Liver (tissue), 9 donors: Measurements from ENCODE around the gene ZNF316. TPM values are rescaled to one million over a fixed set of nuclear protein-coding genes. Genes with fewer than 3 reads are reported as not detected.
"Not testable (repeated sequence)": the region's sequence is repeated elsewhere in the genome, so short reads cannot be mapped to it uniquely, and the experiment has no call there.

Source experiments
- DNase-seq: peaks from one replicate; pipeline ENCODE4 v3.0.0-alpha.2; 2017; ENCODE audit warnings: low spot score
- H3K27ac ChIP-seq, 2 donors: one replicate each; pipeline ENCODE4 v1.7.0; 2013; ENCODE audit warnings: inconsistent platforms in 2 of 2, low read length in 2 of 2, control low read depth in 1 of 2, low read depth in 1 of 2, mild to moderate bottlenecking in 1 of 2
- H3K27me3 ChIP-seq, 4 donors: one replicate each; pipeline versions ENCODE4 v1.6.1 to v1.7.0; 2013; ENCODE audit warnings: low read length in 3 of 4, inconsistent platforms in 1 of 4, mild to moderate bottlenecking in 1 of 4, moderate library complexity in 1 of 4; ENCODE audit not compliant: control insufficient read depth in 4 of 4, insufficient read depth in 4 of 4
- H3K36me3 ChIP-seq, 4 donors: one replicate each; pipeline versions ENCODE4 v1.6.1 to v1.7.0; 2013; ENCODE audit warnings: low read length in 3 of 4, mild to moderate bottlenecking in 3 of 4, low read depth in 1 of 4, moderate library complexity in 1 of 4; ENCODE audit not compliant: control insufficient read depth in 4 of 4, insufficient read depth in 3 of 4
- H3K4me1 ChIP-seq, 4 donors: one replicate each; pipeline versions ENCODE4 v1.6.1 to v1.7.0; 2013; ENCODE audit warnings: low read length in 3 of 4, mild to moderate bottlenecking in 3 of 4, moderate library complexity in 1 of 4; ENCODE audit not compliant: control insufficient read depth in 4 of 4, insufficient read depth in 4 of 4
- H3K4me3 ChIP-seq, 3 donors: one replicate each; pipeline versions ENCODE4 v1.6.1 to v1.7.0; 2013; ENCODE audit warnings: low read length in 3 of 3, control low read depth in 1 of 3, low read depth in 1 of 3, mild to moderate bottlenecking in 1 of 3
- H3K9ac ChIP-seq, 2 donors: one replicate each; pipeline ENCODE4 v1.7.0; 2013; ENCODE audit warnings: low read length in 2 of 2, mild to moderate bottlenecking in 2 of 2, moderate library complexity in 2 of 2, control low read depth in 1 of 2, low read depth in 1 of 2
- H3K9me3 ChIP-seq, 4 donors: one replicate each; pipeline versions ENCODE4 v1.6.1 to v1.7.0; 2013; ENCODE audit warnings: low read length in 3 of 4; ENCODE audit not compliant: control insufficient read depth in 4 of 4
- EGR1 ChIP-seq, 2 donors: IDR thresholded peaks; 2 replicates each; pipeline ENCODE4 v1.6.1; 2016 to 2018; ENCODE audit warnings: antibody characterized with exemption in 2 of 2, low read depth in 2 of 2
- FOXA1 ChIP-seq: IDR thresholded peaks from 2 replicates; pipeline ENCODE4 v1.6.1; 2016; ENCODE audit warnings: antibody characterized with exemption
- FOXA2 ChIP-seq: IDR thresholded peaks from 2 replicates; pipeline ENCODE4 v1.6.1; 2016; ENCODE audit warnings: antibody characterized with exemption
- GABPA ChIP-seq, 2 donors: IDR thresholded peaks in 1 of 2; conservative IDR thresholded peaks in 1 of 2; 2 replicates each; pipeline ENCODE4 v1.6.1; 2016; ENCODE audit warnings: antibody characterized with exemption in 2 of 2, mild to moderate bottlenecking in 1 of 2, moderate library complexity in 1 of 2
- HNF4A ChIP-seq, 2 donors: conservative IDR thresholded peaks; 2 replicates each; pipeline ENCODE4 v1.6.1; 2016; ENCODE audit warnings: antibody characterized with exemption in 2 of 2, mild to moderate bottlenecking in 2 of 2
- HNF4G ChIP-seq: IDR thresholded peaks from 2 replicates; pipeline ENCODE4 v1.6.1; 2016; ENCODE audit warnings: antibody characterized with exemption
- JUND ChIP-seq, 2 donors: IDR thresholded peaks; 2 replicates each; pipeline ENCODE4 v1.6.1; 2016; ENCODE audit warnings: antibody characterized with exemption in 2 of 2
- NR2F2 ChIP-seq: IDR thresholded peaks from 2 replicates; pipeline ENCODE4 v1.6.1; 2016; ENCODE audit warnings: antibody characterized with exemption
- RAD21 ChIP-seq, 2 donors: IDR thresholded peaks; 2 replicates each; pipeline ENCODE4 v1.6.1; 2016; ENCODE audit warnings: antibody characterized with exemption in 2 of 2, mild to moderate bottlenecking in 2 of 2
- RXRA ChIP-seq, 2 donors: IDR thresholded peaks; 2 replicates each; pipeline ENCODE4 v1.6.1; 2017 to 2018; ENCODE audit warnings: antibody characterized with exemption in 2 of 2, mild to moderate bottlenecking in 1 of 2
- SP1 ChIP-seq: IDR thresholded peaks from 2 replicates; pipeline ENCODE4 v1.6.1; 2018; ENCODE audit warnings: antibody characterized with exemption, mild to moderate bottlenecking
- TAF1 ChIP-seq: conservative IDR thresholded peaks from 2 replicates; pipeline ENCODE4 v1.6.1; 2016; ENCODE audit warnings: antibody characterized with exemption, mild to moderate bottlenecking
- YY1 ChIP-seq: IDR thresholded peaks from 2 replicates; pipeline ENCODE4 v1.6.1; 2016; ENCODE audit warnings: antibody characterized with exemption, mild to moderate bottlenecking
- WGBS: extraction: QIAGEN DNeasy Blood & Tissue Kit; methylation state at CpG from one replicate; pipeline ENCODE4 v1.1.7; 2013; 5-methylcytosine and 5-hydroxymethylcytosine counted together
- polyA plus RNA-seq, 2 donors: library from polyadenylated mRNA; stranded (reverse) in 1 of 2; unstranded in 1 of 2; fragments of 200-250 nt in 1 of 2; fragments of >200 nt in 1 of 2; fragmentation: Nextera tagmentation in 1 of 2; extraction: Ambion mirVana in 1 of 2; gene quantifications; one replicate each; pipeline versions ENCODE4 v1.2.1 to v1.2.3, GENCODE V29; 2013 to 2015
- total RNA-seq, 2 donors: library from RNA; depleted of rRNA; stranded (reverse); fragments of >200 nt; gene quantifications; one replicate each; pipeline ENCODE4 v1.2.3, GENCODE V29; 2014
- TF ChIP-seq, protein P1 (sequence below): IDR thresholded peaks from 2 replicates; pipeline ENCODE4 v1.6.1; 2016; ENCODE audit warnings: antibody characterized with exemption
- TF ChIP-seq, protein P2 (sequence below): IDR thresholded peaks from 2 replicates; pipeline ENCODE4 v1.6.1; 2016; ENCODE audit warnings: antibody characterized with exemption
- TF ChIP-seq, protein P3 (sequence below): IDR thresholded peaks from 2 replicates; pipeline ENCODE4 v1.6.1; 2016; ENCODE audit warnings: antibody characterized with exemption
- TF ChIP-seq, protein P4 (sequence below): IDR thresholded peaks from 2 replicates; pipeline ENCODE4 v1.6.1; 2016; ENCODE audit warnings: antibody characterized with exemption, mild to moderate bottlenecking
- TF ChIP-seq, protein P5 (sequence below): fragments of 150-350 bp; IDR thresholded peaks from 2 replicates; pipeline ENCODE4 v1.5.1; 2017; ENCODE audit warnings: improper control_type of control experiment, low read depth, low read length; ENCODE audit not compliant: missing input control
- donor health status: healthy.
- donor health status: healthy.
- donor health status: healthy.
- donor health status: healthy.
- donor health status: healthy.

The ZNF316 gene
- total and polyA plus RNA-seq, 4 donors = 0.35 to 14.3 (median 7.2) TPM

DNA sequence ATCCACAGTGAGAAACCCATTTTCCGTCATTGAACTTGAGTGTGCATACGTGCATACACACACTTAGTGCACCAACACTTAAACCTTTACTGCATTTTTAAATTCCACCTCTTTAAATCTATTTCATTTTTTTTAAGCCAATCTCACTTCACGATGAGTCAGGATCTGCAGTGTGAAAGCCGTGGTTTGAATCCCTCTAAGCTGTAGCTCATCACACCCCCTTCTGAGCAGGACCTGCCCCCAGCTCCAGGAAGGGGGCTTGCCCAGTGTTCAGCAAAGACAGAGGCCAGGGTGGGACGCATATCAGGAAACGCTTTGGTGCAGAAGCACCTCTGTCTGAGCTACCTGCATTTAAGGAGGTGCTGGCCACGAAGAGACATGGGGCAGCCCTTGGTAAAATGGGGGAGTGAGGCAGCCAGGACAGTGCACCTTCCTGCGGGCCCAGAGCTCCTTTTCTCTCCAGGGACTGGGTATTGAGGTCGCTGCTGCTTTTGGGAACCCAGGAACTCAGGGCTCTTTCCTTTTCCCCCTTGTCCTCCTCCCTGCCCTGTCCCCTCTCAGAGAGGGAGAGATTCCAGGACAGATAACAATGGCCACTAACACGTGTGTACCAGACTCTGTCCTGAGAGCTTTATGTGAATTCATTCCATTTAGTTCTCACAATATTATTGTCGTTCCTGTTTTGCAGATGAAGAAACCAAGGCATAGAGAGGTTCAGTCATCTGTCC, 21.7 kb downstream of the ZNF316 start:
- TF ChIP-seq TAF1 = no peak
- TF ChIP-seq NR2F2 = no peak
- no peak for TF ChIP-seq FOXA2
- no peak for TF ChIP-seq FOXA1
- TF ChIP-seq, protein P1, sequence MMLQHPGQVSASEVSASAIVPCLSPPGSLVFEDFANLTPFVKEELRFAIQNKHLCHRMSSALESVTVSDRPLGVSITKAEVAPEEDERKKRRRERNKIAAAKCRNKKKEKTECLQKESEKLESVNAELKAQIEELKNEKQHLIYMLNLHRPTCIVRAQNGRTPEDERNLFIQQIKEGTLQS = no peak
- TF ChIP-seq, protein P2, sequence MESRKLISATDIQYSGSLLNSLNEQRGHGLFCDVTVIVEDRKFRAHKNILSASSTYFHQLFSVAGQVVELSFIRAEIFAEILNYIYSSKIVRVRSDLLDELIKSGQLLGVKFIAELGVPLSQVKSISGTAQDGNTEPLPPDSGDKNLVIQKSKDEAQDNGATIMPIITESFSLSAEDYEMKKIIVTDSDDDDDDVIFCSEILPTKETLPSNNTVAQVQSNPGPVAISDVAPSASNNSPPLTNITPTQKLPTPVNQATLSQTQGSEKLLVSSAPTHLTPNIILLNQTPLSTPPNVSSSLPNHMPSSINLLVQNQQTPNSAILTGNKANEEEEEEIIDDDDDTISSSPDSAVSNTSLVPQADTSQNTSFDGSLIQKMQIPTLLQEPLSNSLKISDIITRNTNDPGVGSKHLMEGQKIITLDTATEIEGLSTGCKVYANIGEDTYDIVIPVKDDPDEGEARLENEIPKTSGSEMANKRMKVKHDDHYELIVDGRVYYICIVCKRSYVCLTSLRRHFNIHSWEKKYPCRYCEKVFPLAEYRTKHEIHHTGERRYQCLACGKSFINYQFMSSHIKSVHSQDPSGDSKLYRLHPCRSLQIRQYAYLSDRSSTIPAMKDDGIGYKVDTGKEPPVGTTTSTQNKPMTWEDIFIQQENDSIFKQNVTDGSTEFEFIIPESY = no peak
- TF ChIP-seq, protein P3, sequence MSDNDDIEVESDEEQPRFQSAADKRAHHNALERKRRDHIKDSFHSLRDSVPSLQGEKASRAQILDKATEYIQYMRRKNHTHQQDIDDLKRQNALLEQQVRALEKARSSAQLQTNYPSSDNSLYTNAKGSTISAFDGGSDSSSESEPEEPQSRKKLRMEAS = no peak
- TF ChIP-seq, protein P4, sequence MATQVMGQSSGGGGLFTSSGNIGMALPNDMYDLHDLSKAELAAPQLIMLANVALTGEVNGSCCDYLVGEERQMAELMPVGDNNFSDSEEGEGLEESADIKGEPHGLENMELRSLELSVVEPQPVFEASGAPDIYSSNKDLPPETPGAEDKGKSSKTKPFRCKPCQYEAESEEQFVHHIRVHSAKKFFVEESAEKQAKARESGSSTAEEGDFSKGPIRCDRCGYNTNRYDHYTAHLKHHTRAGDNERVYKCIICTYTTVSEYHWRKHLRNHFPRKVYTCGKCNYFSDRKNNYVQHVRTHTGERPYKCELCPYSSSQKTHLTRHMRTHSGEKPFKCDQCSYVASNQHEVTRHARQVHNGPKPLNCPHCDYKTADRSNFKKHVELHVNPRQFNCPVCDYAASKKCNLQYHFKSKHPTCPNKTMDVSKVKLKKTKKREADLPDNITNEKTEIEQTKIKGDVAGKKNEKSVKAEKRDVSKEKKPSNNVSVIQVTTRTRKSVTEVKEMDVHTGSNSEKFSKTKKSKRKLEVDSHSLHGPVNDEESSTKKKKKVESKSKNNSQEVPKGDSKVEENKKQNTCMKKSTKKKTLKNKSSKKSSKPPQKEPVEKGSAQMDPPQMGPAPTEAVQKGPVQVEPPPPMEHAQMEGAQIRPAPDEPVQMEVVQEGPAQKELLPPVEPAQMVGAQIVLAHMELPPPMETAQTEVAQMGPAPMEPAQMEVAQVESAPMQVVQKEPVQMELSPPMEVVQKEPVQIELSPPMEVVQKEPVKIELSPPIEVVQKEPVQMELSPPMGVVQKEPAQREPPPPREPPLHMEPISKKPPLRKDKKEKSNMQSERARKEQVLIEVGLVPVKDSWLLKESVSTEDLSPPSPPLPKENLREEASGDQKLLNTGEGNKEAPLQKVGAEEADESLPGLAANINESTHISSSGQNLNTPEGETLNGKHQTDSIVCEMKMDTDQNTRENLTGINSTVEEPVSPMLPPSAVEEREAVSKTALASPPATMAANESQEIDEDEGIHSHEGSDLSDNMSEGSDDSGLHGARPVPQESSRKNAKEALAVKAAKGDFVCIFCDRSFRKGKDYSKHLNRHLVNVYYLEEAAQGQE = no peak
- no peak for TF ChIP-seq RXRA (IDR thresholded peaks at IDR 0.05)
- TF ChIP-seq RAD21 (IDR thresholded peaks at IDR 0.05) = no peak
- TF ChIP-seq JUND (IDR thresholded peaks at IDR 0.05) = no peak
- no peak for TF ChIP-seq HNF4A (conservative IDR thresholded peaks at IDR 0.05)
- TF ChIP-seq HNF4G = no peak
- TF ChIP-seq EGR1 (IDR thresholded peaks at IDR 0.05; ENCODE audit: low read depth in 2 of 2) = no peak
- TF ChIP-seq GABPA (IDR thresholded peaks at IDR 0.05 in 1 of 2, conservative IDR thresholded peaks at IDR 0.05 in 1 of 2) = no peak
- no peak for TF ChIP-seq YY1
- TF ChIP-seq, protein P5, sequence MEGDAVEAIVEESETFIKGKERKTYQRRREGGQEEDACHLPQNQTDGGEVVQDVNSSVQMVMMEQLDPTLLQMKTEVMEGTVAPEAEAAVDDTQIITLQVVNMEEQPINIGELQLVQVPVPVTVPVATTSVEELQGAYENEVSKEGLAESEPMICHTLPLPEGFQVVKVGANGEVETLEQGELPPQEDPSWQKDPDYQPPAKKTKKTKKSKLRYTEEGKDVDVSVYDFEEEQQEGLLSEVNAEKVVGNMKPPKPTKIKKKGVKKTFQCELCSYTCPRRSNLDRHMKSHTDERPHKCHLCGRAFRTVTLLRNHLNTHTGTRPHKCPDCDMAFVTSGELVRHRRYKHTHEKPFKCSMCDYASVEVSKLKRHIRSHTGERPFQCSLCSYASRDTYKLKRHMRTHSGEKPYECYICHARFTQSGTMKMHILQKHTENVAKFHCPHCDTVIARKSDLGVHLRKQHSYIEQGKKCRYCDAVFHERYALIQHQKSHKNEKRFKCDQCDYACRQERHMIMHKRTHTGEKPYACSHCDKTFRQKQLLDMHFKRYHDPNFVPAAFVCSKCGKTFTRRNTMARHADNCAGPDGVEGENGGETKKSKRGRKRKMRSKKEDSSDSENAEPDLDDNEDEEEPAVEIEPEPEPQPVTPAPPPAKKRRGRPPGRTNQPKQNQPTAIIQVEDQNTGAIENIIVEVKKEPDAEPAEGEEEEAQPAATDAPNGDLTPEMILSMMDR = no peak
- TF ChIP-seq SP1 = no peak
- no peak for DNase-seq
- no peaks in the 10 kb centered on the region for H3K4me1 ChIP-seq
- H3K27ac ChIP-seq = no peak overlapping the region
- WGBS = 38% methylated on average over 11 of the region's 11 CpGs
- peaks cover 0 to 14% (median 2%) of the 10 kb centered on the region in 4 donors for H3K9me3 ChIP-seq
- no peak overlapping the region for H3K4me3 ChIP-seq
- peaks cover 0 to 3% (median 0%) of the 10 kb centered on the region in 4 donors for H3K27me3 ChIP-seq
- H3K36me3 ChIP-seq = peaks cover 0 to 14% (median 4%) of the 10 kb centered on the region in 4 donors
- no peak overlapping the region for H3K9ac ChIP-seq

DNA sequence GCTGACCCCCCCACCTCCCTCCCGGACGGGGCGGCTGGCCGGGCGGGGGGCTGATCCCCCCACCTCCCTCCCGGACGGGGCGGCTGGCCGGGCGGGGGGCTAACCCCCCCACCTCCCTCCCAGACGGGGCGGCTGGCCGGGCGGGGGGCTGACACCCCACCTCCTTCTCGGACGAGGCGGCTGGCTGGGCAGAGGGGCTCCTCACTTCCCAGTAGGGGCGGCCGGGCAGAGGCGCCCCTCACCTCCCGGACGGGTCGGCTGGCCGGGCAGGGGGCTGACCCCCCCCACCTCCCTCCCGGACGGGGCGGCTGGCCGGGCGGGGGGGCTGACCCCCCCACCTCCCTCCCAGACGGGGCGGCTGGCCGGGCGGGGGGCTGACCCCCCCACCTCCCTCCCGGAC, 33.7 kb downstream of the ZNF316 start:
- not testable (repeated sequence) for H3K27me3 ChIP-seq, DNase-seq

More for the DNA sequence above, 33.7 kb downstream of the ZNF316 start:
- not testable (repeated sequence) for H3K27ac ChIP-seq, H3K9ac ChIP-seq, H3K4me3 ChIP-seq, H3K4me1 ChIP-seq, H3K36me3 ChIP-seq
- WGBS = 98% methylated on average over 25 of the region's 34 CpGs
- H3K9me3 ChIP-seq = peaks cover 27 to 44% (median 34%) of the 10 kb centered on the region in 4 donors
